K562 treated with DMSO at 1 percent for 48 hours (cell line): Measurements from ENCODE around the gene OR6C65. TPM values are rescaled to one million over a fixed set of nuclear protein-coding genes. Genes with fewer than 3 reads are reported as not detected.

ENCODE experiments used
- total RNA-seq: library from RNA; unstranded; fragments of 300-600 nt; gene quantifications from 2 replicates; pipeline ENCODE4 v1.2.3, GENCODE V29; 2022; ENCODE audit warnings: low replicate concordance; ENCODE audit errors: extremely low read depth

The OR6C65 gene
- not detected in 2 replicates for total RNA-seq

GRCh38 chr12:55400229-55400628, at the start of gene OR6C65:
Gene OR6C65 (plus strand): TSS chr12:55400529. CDS start chr12:55400529, 0 bp downstream.

DNA sequence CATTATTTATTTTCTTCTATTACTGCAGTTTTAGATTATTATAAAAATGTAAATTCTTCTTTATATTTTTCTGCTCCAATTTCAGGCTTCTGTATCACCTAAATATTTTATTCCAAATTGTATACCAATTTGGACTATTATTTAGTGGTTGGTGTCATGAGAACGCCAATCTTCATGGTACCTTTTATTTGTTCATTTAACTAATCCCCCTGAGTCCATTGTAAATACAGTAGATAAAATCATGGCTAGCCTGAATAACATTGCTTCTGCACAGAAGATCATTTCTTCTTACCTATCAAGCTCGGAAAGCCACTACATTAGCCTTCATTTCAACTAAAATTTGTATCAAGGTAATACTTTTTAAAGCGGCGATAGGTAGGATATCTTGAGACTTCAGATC, 37.7 kb upstream of the OR6C65 start, which contains the start of gene OR6C75:
OR6C75 (plus strand) TSS at position 301 of the 400 bp plus-strand sequence. CDS start 2,136 bp downstream, outside the sequence.

DNA sequence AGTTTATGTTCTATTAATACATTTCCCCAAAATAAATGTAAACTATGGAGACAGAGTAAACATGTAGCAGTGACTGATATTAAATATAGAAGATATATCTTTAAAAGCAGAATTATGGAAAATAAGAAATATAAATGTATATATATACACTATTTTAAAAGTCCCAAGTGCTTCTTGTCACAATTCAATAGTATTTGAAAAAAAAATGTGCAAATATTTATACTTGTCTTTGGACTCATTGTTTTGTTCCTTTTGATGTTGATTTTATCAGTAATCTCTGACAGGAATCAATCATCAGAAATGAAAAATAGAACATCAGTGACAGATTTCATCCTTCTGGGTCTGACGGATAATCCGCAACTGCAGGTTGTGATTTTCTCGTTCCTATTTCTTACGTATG, 25.6 kb downstream of the OR6C65 start, which contains the start of gene OR6C76:
OR6C76 (plus strand) TSS at position 301 of the 400 bp plus-strand sequence; CDS start at position 301, 0 bp downstream.

GRCh38 chr12:55443776-55444175, 43.4 kb downstream of the OR6C65 start, which contains the start of gene OR6C2:
Gene OR6C2 (plus strand): TSS chr12:55444076. CDS start chr12:55452214, 8,138 bp downstream.

Other genes with a start within 250 kb of the OR6C65 start
- not detected in 2 replicates for gene OR10A7, start 179.5 kb upstream of the OR6C65 start, total RNA-seq
- gene OR6C74, start 155.9 kb upstream of the OR6C65 start, total RNA-seq = not detected in 2 replicates
- gene OR6C6, start 104.0 kb upstream of the OR6C65 start, total RNA-seq = not detected in 2 replicates
- gene OR6C1, start 86.2 kb upstream of the OR6C65 start, total RNA-seq = not detected in 2 replicates
- gene OR6C3, start 69.8 kb upstream of the OR6C65 start, total RNA-seq = not detected in 2 replicates
- not detected in 2 replicates for gene OR6C75, start 37.6 kb upstream of the OR6C65 start, total RNA-seq
- not detected in 2 replicates for gene OR6C76, start 25.7 kb downstream of the OR6C65 start, total RNA-seq
- not detected in 2 replicates for gene OR6C2, start 43.5 kb downstream of the OR6C65 start, total RNA-seq
- gene OR6C70, start 69.6 kb downstream of the OR6C65 start, total RNA-seq = not detected in 2 replicates
- gene OR6C68, start 91.8 kb downstream of the OR6C65 start, total RNA-seq = not detected in 2 replicates
- not detected in 2 replicates for gene OR6C4, start 149.1 kb downstream of the OR6C65 start, total RNA-seq
- gene OR2AP1, start 171.9 kb downstream of the OR6C65 start, total RNA-seq = not detected in 2 replicates
- gene OR10P1, start 236.4 kb downstream of the OR6C65 start, total RNA-seq = not detected in 2 replicates